Thyroid gland (tissue), 4 donors: ENCODE data around the gene B4GALNT3. TPM values are rescaled to one million over a fixed set of nuclear protein-coding genes. Genes with fewer than 3 reads are reported as not detected.

ENCODE experiments used
- DNase-seq, 2 donors: peaks; one replicate each; pipeline ENCODE4 v3.0.0-alpha.2; 2019
- H3K27ac ChIP-seq, 3 donors: fragments of 200-600 bp; sonication (generic); 1 replicate in 2 of 3; 2 replicates in 1 of 3; pipeline ENCODE4 v1.5.1; 2016 to 2019; ENCODE audit warnings: mild to moderate bottlenecking in 1 of 3, moderate library complexity in 1 of 3
- H3K27me3 ChIP-seq: fragments of 200-600 bp; sonication (generic); one replicate; pipeline ENCODE4 v1.5.1; 2019
- H3K36me3 ChIP-seq, 2 donors: fragments of 200-600 bp; sonication (generic); one replicate each; pipeline ENCODE4 v1.5.1; 2016 to 2019
- H3K4me1 ChIP-seq, 2 donors: fragments of 200-600 bp; sonication (generic); one replicate each; pipeline ENCODE4 v1.5.1; 2017 to 2019
- H3K4me3 ChIP-seq, 3 donors: fragments of 200-600 bp; sonication (generic); replicated peaks in 1 of 3; 1 replicate in 2 of 3; 2 replicates in 1 of 3; pipeline ENCODE4 v1.5.1; 2016; ENCODE audit warnings: mild to moderate bottlenecking in 1 of 3
- H3K9me3 ChIP-seq: fragments of 200-600 bp; sonication (generic); one replicate; pipeline ENCODE4 v1.5.1; 2017
- POLR2A ChIP-seq, 2 donors: fragments of 450-650 bp; IDR thresholded peaks; one replicate each; pipeline ENCODE4 v1.6.1; 2017; ENCODE audit warnings: antibody characterized with exemption in 2 of 2, mild to moderate bottlenecking in 2 of 2, moderate library complexity in 1 of 2
- WGBS, 2 donors: methylation state at CpG; one replicate each; pipeline ENCODE4 v1.1.5; 2017; 5-methylcytosine and 5-hydroxymethylcytosine counted together
- intact Hi-C: fragments of 100-400 bp; cut with DNase I; formaldehyde crosslinking; loops from one replicate; pipeline ENCODE4 v1.15.1; 2023
- total RNA-seq, 4 donors: library from RNA; depleted of rRNA; stranded (reverse); fragments of >200 nt; gene quantifications; one replicate each; pipeline ENCODE4 v1.2.3, GENCODE V29; 2016
- TF ChIP-seq, protein P1 (sequence below), 6 experiments: fragments of 200-600 bp in 3 of 6; fragments of 450-650 bp in 3 of 6; sonication (generic) in 3 of 6; IDR thresholded peaks; one replicate each; pipeline ENCODE4 v1.5.1; 2016 to 2019; ENCODE audit warnings: antibody characterized with exemption in 6 of 6, mild to moderate bottlenecking in 2 of 6, inconsistent platforms in 1 of 6, moderate library complexity in 1 of 6

B4GALNT3 gene
- total RNA-seq, 4 donors from 2014 or later, result 3.9 to 6.6 (median 5.6) TPM

DNA sequence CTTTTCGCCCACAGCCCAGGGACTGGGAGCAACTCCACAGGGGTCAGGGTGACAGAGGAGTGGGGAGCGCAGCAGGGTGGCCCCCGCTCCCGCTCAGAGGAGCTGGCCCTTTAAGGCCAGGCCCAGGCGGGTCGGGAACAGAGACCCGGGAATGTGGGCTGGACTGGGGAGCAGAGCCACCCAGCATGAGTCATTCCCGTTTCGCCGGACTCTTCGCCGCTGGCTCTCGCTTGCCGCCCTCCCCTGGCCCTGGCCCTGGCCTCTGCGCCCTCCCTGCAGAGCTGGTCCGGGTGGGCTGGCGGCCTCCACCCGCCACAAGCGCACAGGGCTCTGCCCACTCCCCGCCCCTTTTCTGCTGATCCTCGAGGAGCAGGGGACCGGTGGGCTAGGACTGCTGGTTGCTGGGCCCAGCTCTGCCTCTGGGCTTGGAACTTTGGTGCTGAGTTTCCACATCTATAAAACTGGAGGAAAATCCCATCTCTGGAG lies 110.7 kb downstream of the B4GALNT3 start:
- no peaks in the 10 kb centered on the region for H3K9me3 ChIP-seq
- peak overlapping the region; percentile 17 to 79 (median 52) for H3K27ac ChIP-seq
- H3K4me1 ChIP-seq, result peaks cover 8 to 28% of the 10 kb centered on the region in 2 donors
- TF ChIP-seq, protein P1, sequence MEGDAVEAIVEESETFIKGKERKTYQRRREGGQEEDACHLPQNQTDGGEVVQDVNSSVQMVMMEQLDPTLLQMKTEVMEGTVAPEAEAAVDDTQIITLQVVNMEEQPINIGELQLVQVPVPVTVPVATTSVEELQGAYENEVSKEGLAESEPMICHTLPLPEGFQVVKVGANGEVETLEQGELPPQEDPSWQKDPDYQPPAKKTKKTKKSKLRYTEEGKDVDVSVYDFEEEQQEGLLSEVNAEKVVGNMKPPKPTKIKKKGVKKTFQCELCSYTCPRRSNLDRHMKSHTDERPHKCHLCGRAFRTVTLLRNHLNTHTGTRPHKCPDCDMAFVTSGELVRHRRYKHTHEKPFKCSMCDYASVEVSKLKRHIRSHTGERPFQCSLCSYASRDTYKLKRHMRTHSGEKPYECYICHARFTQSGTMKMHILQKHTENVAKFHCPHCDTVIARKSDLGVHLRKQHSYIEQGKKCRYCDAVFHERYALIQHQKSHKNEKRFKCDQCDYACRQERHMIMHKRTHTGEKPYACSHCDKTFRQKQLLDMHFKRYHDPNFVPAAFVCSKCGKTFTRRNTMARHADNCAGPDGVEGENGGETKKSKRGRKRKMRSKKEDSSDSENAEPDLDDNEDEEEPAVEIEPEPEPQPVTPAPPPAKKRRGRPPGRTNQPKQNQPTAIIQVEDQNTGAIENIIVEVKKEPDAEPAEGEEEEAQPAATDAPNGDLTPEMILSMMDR (IDR thresholded peaks at IDR 0.05), result no peak
- no peak for TF ChIP-seq POLR2A (IDR thresholded peaks at IDR 0.05)
- no peaks in the 10 kb centered on the region for H3K36me3 ChIP-seq
- peaks cover 3% of the 10 kb centered on the region for H3K27me3 ChIP-seq
- H3K4me3 ChIP-seq, result peak overlapping the region in 1 of 3 donors; percentile 37
- peak; percentile 32 to 36 for DNase-seq
- 40 to 42% methylated on average over 1 to 14 of the region's 22 CpGs for WGBS, 2 donors
- intact Hi-C loops, result loop anchor here (5.0 to 10.0 kb wide), 2 partner anchors 382 to 1014 kb away; no protein-coding TSS in a partner anchor

- H3K4me1 ChIP-seq, result peaks cover 8 to 35% of the 10 kb centered on the region in 2 donors
- no peaks in the 10 kb centered on the region for H3K36me3 ChIP-seq
- H3K4me3 ChIP-seq, result peak overlapping the region in 1 of 3 donors; percentile 3
- intact Hi-C loops, result loop anchor here (5.0 to 10.0 kb wide), 2 partner anchors 381 to 1014 kb away; no protein-coding TSS in a partner anchor
- no peaks in the 10 kb centered on the region for H3K9me3 ChIP-seq
- DNase-seq, result peak; percentile 75 to 80
- H3K27me3 ChIP-seq, result peaks cover 3% of the 10 kb centered on the region
- 43 to 45% methylated on average over 20 to 22 of the region's 22 CpGs for WGBS, 2 donors
- H3K27ac ChIP-seq, result peak overlapping the region; percentile 17 to 79 (median 52)
- TF ChIP-seq, protein P1 (IDR thresholded peaks at IDR 0.05), result no peak
- TF ChIP-seq POLR2A (IDR thresholded peaks at IDR 0.05), result no peak
These were observed 111.4 kb downstream of the B4GALNT3 start for GRCh38 chr12:570921-571794.

GRCh38 chr12:571795-572531 lies 112.2 kb downstream of the B4GALNT3 start:
- H3K4me3 ChIP-seq, result no peak overlapping the region
- intact Hi-C loops, result loop anchor here (5.0 to 10.0 kb wide), 2 partner anchors 380 to 1013 kb away; no protein-coding TSS in a partner anchor

DNA sequence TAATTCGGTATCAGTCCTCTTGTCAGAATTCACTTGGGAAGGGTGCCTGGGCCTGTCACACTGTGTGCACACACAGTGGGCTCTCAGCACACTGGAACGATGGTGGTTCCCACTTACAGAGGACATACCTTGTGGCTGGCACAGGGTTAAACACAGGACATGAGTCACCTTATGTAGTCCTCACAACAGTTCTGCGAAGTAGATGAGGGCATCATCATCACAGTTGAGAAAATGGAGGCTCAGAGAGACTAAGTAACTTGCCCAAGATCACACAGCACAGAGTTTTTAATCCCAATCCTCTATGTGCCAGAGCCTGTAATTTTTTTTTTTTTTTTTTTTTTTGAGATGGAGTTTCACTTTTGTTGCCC lies 112.8 kb downstream of the B4GALNT3 start:
- intact Hi-C loops, result loop anchor here (5.0 to 10.0 kb wide), 2 partner anchors 380 to 1012 kb away; no protein-coding TSS in a partner anchor
- H3K27me3 ChIP-seq, result peaks cover 3% of the 10 kb centered on the region
- TF ChIP-seq POLR2A (IDR thresholded peaks at IDR 0.05), result no peak
- TF ChIP-seq, protein P1 (IDR thresholded peaks at IDR 0.05), result no peak
- H3K4me3 ChIP-seq, result no peak overlapping the region
- no peaks in the 10 kb centered on the region for H3K9me3 ChIP-seq
- DNase-seq, result no peak
- H3K27ac ChIP-seq, result peak overlapping the region in 1 of 3 donors; percentile 79
- peaks cover 8 to 39% of the 10 kb centered on the region in 2 donors for H3K4me1 ChIP-seq
- H3K36me3 ChIP-seq, result no peaks in the 10 kb centered on the region
- WGBS, 2 donors, result 91 to 94% methylated on average over 3 of the region's 3 CpGs

More at GRCh38 chr12:571795-572531, 112.2 kb downstream of the B4GALNT3 start:
- Histone ChIP-seq H3K4me1 (peaks cover 8 to 39% of the 10 kb centered on the region in 2 donors), H3K36me3 (no peaks in the 10 kb centered on the region), H3K27ac (peak overlapping the region in 2 of 3 donors; percentile 52 to 79), H3K27me3 (peaks cover 3% of the 10 kb centered on the region), H3K9me3 (no peaks in the 10 kb centered on the region)
- DNase-seq, result no peak
- WGBS, 2 donors, result 75 to 84% methylated on average over 16 to 19 of the region's 19 CpGs
- TF ChIP-seq POLR2A (IDR thresholded peaks at IDR 0.05), result no peak
- TF ChIP-seq, protein P1 (IDR thresholded peaks at IDR 0.05), result no peak
